HG02763 (cell line): ENCODE data around the gene C3orf38.
"Not testable (repeated sequence)": the region's sequence is repeated elsewhere in the genome, so short reads cannot be mapped to it uniquely, and the experiment has no call there.

Source experiments
- ATAC-seq: cut with Tn5 transposase; IDR thresholded peaks from one replicate; pipeline ENCODE4 v1.9.1; 2021; ENCODE audit warnings: mild to moderate bottlenecking, moderate library complexity; ENCODE audit not compliant: unreplicated experiment

Gene C3orf38

DNA sequence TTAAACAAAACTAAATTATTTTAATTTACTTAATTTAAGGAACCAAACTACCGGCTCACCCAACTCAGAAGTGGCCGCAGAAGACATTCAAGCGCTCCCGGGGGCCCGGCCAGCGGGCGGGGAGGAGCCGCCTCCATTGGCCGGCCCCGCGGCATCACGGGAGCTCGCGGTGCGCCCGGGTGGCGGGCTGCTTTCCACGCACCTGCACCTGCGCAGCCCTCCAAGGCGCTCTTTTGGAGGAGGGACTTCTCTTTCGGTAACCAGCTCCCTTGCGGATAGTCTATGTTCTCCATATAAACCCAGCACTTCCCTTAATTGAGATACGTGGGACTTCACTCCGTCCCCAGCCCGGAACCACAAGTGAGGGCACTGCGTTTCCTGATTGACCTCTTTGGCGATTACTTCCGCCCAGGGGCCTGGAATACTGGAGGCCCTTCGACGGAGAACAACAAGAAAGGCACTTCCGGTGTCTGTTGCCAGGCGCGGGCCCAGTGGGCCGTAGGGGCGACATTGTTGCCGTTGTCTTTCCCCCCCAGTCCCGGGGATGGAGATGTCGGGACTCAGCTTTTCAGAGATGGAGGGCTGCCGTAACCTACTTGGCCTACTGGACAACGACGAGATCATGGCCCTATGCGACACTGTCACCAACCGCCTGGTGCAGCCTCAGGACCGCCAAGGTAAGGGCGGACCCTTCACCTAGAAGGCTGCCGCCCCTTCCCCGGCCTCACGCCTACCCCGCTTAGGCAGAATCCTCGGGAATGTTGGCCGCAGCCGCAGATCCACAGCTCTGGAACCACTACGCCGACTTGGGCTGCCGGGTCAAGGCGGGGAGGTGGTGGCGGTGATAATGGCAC lies at the start of gene C3orf38:
Gene C3orf38, plus strand, starts transcription at position 451 of the 854 bp plus-strand sequence. Its CDS starts 94 bp downstream, at position 545.
- peak; percentile 83 for ATAC-seq

DNA sequence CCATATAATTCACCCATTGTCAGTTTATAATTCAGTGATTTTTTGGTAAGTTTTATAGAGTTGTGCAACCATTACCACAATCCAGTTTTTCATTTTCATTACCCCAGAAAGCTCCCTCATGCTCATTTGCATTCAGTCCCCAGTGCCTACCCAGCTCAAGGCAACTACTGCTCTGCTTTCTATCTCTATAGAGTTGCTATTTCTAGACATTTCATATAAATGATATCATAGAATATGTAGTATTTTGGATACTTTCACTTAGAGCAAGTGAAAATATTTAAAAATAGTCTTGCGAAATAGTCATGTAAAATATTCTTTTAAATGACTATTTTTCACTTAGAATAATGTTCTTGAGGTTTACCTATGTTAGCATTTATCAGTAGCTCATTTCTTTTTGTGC lies 48.6 kb upstream of the C3orf38 start:
- ATAC-seq: no peak

DNA sequence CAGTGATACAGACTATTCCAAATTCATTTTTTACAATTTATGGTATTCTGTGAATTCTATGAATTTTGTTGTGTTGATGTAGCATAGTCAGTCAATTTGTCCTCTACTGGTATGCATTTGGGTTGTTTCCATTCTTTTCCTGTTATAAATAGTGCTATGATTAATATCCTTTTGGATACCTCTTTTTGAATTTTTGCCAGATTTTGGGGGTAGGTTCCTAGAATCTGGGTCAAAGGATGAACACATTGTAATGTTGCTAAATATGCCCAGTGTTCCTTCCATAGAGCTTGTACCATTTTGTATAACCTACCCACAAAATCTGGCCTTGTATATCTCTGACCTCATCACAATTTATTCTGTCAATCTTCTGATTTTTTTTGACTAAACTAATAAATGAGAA lies 44.4 kb upstream of the C3orf38 start:
- ATAC-seq: no peak

DNA sequence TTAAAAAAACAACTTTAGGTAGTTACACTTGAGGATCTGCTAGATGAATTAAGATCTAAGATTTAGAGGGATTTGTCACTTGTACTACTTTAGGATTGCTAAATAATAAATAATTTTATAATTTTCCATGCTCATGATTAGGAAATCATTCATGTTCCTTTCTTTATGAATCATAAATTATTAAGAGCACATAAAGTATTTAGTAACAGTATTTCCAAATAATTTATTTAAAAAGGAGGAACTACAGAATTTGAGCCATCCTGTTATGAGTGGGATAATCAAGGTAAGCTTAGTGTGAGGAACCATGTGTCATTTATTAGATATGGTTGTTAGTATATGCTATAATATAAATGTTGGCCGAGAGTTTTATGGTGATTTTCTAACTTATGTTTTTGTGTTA lies 37.5 kb upstream of the C3orf38 start:
- no peak for ATAC-seq

DNA sequence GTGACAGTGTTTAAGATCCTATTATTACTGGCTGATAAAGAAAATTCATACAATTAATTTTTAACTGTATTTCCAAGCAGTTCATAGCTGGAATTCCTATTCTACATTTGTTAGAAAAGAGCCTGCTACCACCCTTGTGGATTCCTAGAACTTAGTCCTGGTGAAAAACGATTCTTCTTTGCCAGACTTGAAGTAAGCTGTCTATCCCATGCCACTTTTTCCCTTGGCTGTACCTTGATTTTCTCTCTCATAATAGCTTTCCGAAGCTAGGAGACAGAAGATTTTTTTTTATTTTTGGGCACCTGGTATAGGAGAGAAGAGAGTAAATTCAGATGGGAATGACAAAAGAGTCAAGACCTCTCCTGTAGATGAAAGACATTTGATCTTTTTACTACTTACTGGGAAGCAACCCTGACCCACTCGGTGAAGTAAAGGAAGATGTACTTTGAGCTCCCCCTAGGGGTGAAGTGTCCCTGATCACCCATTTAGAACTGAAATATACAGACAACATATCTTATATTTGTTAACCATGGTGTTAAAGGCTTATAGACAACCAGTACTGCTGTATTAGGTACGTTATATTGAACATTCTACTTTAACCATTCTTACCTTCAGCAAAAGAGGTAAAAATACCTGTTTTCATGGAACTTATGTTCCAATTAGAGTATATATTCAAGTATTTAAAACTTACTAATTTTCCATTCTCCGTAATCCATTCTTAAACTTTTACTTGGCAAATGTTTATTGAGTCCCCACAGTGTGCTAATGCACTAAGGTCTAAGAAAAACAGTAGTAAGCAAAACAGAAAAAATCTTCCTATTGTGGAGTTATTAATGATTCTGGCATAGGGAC lies 36.2 kb upstream of the C3orf38 start:
- ATAC-seq: peak; percentile 89

DNA sequence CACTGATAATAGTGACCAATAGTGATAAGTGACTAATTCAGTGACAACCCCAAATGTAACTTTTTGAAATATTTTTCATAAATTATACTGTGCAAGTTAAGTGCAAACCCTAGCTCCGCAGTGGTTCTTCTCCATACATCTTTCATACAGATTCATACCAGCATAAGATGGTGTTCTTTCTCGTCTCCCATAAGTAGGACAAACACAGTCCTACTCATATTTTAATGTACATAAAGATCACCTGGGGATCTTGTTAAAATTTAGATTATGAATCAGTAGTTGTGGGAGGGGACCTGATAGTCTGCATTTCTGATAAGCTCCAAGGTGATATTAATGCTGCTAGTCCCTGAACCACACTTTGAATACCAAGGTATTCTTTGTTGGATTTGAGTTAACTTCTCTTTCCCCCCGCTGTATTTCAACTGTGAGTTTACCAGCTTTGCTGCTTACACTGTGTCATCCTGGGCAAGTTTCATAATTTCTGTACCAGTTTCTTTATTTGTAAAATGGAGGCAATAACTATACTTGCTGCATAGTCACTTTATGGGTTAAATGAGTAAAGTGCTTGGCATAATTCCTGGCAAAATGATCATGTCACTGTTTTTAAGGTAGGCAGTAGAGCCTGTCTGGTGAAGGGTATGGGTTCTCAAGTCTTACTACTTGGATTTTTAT lies 34.7 kb upstream of the C3orf38 start:
- ATAC-seq: no peak

DNA sequence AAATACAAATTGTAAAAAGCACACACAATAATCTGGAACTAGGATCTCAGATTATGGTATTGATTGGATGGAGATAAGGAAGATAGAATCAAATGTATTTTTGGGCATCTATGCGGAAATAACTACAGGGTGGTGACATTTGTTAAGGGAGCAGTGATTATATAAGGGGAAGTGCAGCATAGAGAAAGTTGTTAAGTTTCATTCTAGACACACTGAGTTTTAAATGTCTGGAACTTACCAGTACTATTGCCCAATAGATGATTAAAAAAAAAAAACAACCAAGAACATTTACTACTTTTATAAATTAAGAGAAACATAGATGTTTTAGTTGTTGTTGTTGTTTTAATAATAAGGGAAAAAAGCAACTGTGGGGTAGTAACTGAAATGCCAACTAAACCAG lies 32.1 kb upstream of the C3orf38 start:
- ATAC-seq: no peak

DNA sequence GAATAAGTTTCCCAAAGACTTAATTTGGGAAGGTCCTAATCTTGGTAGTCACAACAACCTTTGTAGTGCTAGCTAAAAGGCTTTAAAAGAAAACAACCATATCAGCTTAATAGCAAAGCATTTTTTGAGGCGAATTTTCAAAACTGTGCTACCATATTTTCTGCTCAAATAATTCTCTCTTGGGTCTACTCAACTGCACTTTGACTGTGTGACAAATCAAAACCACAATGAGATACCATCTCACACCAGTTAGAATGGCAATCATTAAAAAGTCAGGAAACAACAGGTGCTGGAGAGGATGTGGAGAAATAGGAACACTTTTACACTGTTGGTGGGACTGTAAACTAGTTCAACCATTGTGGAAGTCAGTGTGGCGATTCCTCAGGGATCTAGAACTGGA lies 31.2 kb upstream of the C3orf38 start:
- not testable (repeated sequence) for ATAC-seq

DNA sequence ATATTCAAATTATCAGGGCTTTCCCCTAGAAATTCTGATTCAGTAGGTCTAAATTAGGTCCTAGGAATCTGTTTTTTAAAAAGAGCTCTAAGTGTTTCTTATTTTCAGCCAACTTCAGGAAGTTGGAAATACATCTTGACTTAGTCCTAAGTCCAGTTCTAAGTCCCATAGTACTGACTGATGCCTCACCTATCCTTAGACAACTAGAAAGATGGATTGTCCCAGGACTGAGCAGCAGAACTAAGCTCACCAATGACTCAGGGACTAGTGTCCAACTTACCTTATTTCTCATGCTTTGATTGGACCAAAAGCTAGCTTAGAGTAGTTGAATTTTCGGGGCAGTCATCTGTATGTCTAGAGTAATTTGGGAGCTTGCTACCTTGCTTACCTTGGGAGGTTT lies 26.2 kb upstream of the C3orf38 start:
- no peak for ATAC-seq

DNA sequence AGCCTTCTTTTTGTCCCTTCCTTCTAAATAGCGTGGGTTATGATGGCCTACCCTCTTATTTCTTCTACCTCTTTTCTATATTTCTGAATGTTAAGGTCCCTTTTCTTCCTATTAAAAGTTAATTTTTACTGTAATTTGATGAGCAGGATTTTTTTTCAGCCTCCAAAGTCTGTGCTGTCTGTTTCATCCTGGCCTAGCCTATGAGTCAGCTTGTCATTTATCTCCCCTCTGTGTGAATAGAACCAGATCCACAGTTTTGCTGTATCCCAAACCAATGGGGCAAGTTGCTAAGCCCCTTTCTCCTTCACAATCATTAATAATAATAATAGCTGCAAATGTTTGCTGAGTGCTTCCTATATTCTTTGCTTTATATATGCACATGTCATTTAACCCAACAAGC lies 18.1 kb upstream of the C3orf38 start:
- ATAC-seq: no peak

DNA sequence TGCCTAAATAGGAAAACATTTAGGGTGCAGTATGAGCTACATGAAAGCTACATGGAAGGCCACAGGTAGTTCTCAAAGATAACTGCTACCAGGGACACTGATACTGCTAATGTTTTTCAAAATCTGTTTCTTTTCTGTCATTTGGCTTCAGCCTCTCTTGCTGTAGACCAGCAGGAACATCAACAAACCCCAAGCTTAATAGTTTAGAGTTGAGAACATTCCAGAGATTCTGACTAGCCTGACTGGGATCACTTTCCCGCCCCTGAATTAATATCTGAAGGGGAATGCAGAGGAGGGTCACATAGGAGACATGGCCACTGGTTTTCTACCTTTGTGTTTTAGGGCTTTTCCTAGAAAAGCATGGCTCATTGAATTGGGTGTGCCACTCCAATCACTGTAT lies 16.9 kb upstream of the C3orf38 start:
- ATAC-seq: no peak

DNA sequence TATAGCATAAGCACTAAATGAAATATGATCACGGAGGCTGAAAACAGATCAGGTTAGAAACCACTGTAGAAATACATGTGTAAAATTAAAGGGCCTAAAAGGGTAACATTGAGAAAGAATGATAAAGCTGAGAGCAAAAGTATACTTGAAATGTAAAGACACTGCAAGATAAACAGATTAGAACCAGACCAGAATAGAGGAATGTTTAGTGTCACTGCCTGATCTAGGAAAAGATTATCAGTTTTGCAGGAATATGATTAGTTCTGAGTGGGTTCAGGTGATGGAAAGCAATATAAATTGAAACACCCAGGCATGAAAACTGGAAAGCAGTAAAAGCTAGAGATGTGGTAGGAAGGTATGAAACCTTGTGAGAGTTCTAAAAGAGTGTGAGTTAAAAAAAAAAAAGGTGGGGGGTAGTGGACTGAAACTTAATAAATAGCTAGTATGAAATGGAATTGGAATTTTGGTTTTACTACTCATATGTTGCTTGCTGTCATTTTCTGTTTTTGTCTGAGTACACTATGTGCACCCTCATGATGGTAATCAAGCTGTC lies 16.0 kb upstream of the C3orf38 start:
- ATAC-seq: no peak

DNA sequence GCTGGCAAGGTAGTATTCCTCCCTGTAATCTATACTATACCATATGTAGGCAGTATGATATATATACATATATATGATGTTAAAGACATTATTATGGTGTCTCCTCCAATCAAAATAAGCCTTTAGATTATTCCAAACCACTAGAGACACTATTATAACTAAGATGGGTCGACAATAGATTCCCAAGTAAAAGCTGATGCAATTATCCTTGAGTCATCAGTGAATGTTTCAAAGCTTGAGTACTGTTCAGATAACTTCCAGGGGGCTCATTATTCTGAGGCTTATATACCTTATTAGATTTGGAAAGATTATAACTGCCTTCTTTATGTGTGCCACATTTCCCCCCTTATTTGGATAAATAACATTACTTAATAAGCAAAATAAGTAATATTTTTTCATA lies 11.9 kb upstream of the C3orf38 start:
- ATAC-seq: no peak

DNA sequence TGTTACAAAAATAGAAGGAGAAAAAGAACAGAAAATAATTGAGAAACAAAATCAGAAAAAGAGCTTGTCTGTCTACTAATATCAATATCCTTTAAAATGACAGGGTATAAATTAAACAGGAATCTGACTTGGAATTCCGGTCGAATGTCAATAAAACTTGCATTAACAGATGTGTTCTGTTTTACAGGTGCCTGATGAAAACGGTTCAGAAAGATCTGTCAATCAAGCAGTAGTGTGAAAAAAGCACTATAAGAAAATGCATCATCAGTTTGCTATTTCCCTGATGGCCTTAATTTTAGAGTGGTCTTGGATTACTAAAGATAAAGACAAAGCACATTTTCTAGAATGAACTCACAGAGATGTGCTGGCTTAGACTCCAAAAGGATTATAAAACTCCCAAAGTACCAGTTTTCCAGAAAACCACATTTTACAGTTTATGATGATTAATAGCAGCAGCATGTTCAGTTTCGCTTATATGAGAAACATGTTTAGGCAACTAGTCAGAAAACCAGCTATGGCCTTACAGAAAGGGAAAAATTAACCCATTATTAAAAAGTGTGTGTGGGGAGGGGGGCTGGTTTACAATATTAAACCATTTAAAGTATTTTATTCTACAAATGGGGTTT lies 8.2 kb upstream of the C3orf38 start:
- no peak for ATAC-seq

DNA sequence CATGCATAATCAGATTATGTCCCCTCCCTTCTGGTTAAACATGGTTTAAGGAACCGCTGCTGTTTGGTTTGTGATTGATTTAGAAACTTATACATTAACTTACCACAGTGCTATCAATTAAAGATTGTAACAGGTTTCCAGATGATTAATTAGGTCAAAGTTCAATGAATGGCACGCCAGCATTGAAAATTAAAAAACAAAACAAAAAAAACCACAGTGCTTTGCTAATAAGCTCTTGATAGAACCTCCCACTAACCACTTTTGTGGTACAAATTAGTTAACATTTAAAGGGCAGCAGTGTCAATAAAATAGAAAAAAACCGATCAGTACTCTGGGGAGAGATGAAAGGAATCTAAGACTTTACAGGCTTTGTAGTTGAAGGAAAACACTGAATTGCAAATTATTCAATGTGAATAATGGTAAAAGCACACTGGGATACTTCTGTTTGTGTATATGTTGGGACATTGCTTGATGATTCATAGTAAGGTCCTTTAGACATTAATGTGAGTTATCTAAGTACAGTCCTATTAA lies 7.6 kb upstream of the C3orf38 start:
- ATAC-seq: peak; percentile 60

DNA sequence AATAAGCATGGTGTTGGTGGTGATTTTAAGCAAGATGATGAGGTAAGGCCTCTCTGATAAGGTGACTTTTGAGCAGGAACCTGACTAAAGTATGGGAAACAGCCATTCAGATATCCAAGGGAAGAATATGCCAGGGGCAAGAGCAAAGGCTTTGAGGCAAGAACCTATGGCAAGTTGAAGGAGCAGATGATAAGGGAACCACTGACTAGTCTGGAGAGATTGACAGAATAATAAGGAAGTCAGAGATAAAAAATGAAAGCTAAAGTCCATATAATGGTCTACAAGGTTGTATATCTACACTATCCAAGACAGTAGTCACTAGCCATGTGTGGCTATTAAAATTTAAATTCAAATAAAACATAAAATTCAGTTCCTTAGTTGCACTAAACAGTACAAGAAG lies 2.5 kb upstream of the C3orf38 start:
- no peak for ATAC-seq

DNA sequence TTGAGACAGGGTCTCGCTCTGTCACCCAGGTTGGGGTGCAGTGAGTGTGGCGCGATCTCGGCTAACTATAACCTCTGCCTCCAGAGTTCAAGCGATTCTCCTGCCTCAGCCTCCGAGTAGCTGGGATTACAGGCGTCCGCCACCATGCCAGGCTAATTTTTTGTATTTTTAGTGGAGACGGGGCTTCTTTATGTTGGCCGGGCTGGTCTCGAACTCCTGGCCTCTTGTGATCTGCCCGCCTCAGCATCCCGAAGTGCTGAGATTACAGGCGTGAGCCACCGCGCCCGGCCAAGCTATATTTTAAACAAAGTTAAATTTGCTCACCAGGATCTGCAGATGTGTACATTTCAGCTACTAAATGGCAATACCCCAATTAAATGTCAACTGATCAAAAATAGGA lies 1.1 kb upstream of the C3orf38 start:
- ATAC-seq: no peak

DNA sequence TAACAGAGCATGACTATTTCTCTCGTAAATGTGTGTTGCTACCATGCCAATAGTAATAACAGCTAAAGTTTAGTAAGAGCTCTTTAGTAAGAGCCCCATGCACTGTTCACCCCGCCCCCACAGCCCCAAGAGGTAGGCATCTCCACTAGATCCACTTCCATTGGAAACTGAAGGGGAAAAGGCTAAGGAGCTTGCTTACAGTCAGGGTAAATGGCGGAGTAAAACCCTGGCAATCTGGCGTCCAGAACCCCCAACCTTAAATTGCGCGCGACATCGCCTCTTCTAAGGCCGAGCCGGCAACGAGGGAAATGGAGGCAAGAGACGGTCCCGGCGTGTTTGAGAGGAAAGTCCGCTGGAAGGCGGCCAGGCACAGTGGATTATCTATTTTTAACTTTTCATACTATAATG lies 654 bp upstream of the C3orf38 start:
- ATAC-seq: peak; percentile 4

DNA sequence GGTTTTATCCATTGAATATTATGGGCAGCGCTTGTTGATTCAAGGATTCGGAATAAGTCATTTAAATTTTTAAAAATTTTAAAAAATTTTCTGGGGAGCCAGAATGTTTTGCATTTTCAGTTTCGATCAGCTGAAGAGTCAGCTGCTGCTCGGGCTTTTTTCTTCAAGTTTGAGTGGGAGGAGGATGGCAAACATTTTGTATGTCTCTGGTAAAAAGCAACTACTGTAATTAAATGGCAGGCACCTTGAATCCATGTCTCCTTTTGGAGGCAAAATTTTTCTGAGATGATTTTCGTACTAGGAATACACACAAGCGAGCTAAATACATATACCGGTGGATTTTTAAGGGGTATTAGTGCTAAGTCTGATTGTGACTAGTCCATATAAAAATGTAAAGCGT lies 612 bp downstream of the C3orf38 start:
- peak; percentile 33 for ATAC-seq

DNA sequence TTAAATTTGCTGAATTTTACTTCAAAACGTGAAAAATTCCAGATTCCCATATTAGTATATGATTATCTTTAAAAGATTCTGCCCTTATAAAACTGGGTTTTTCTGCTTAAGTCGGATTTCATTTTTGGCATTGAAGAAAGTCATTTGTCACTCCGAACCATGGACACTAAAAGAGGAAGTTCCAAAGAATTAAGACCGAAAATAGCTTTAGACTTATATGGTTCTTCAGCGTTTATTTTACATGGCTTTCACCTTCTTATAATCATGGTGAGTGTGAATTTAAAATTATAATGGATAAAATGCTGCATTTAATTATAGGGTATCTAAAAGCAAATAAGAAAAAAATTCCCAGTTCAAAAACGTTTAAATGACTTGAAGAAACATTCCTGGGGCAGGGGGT lies 1.0 kb downstream of the C3orf38 start:
- no peak for ATAC-seq
